Measurements from ENCODE around the gene SSTR3. TPM values are rescaled to one million over a fixed set of nuclear protein-coding genes. Genes with fewer than 3 reads are reported as not detected.

The SSTR3 gene
- total and polyA plus RNA-seq, 2 donors from 2014 or later, result 0.13 to 0.56 TPM

DNA sequence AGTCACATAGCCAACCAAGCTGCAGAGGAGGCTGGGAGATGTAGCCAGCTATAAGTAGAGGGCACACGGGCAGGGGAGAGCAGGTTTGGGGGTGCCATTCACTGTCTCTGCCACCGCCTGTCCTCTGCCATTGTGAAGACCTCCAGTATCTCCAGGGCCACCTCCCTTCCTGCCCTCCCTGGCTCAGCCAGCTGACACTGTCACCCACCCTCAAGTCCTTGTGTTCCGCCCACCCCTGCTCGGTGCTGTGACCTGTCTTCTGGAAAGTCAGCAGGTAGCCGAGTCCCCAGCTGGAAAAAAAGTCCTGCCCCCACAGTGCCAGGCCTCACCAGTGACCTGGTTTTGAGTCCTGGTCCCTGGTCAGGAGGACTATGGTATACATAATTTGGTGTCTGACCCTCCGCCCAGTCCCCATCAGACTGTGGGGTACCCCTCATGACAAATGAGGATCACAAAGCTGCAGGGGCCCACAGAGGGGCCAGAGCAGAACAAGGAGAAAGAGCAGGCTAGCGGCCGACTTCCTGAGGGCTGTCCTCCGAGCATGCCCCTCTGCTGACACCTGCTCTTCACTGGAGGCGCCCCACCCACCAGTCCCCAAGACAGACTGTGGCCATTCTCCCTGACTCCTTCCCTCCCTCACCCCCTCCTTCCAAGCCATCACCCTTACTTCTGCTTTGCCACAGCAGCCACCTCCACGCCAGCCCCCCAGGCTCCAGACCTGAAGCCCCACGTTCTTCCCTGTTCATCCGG lies 55.4 kb downstream of the SSTR3 start:
- TF ChIP-seq, protein P1, sequence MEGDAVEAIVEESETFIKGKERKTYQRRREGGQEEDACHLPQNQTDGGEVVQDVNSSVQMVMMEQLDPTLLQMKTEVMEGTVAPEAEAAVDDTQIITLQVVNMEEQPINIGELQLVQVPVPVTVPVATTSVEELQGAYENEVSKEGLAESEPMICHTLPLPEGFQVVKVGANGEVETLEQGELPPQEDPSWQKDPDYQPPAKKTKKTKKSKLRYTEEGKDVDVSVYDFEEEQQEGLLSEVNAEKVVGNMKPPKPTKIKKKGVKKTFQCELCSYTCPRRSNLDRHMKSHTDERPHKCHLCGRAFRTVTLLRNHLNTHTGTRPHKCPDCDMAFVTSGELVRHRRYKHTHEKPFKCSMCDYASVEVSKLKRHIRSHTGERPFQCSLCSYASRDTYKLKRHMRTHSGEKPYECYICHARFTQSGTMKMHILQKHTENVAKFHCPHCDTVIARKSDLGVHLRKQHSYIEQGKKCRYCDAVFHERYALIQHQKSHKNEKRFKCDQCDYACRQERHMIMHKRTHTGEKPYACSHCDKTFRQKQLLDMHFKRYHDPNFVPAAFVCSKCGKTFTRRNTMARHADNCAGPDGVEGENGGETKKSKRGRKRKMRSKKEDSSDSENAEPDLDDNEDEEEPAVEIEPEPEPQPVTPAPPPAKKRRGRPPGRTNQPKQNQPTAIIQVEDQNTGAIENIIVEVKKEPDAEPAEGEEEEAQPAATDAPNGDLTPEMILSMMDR (IDR thresholded peaks at IDR 0.05; ENCODE audit: borderline replicate concordance, extremely low read depth, insufficient read depth), result no peak
- no peak overlapping the region for H3K27ac ChIP-seq (ENCODE audit: low read depth in 2 of 2, low read length in 2 of 2)
- DNase-seq, result peak in 1 of 5 donors; percentile 58
- no peak overlapping the region for H3K4me3 ChIP-seq (ENCODE audit: low read length in 3 of 3)
- H3K9me3 ChIP-seq (ENCODE audit: control insufficient read depth in 2 of 3, insufficient read depth in 1 of 3, low read length in 3 of 3), result no peaks in the 10 kb centered on the region
- no peaks in the 10 kb centered on the region for H3K36me3 ChIP-seq (ENCODE audit: control insufficient read depth in 2 of 3, insufficient read depth in 3 of 3, low read length in 3 of 3)
- FAIRE-seq, result no peak
- H3K4me1 ChIP-seq (ENCODE audit: control insufficient read depth in 2 of 3, insufficient read depth in 2 of 3, low read depth in 1 of 3, low read length in 3 of 3), result no peaks in the 10 kb centered on the region
- intact Hi-C loops (cut with DNase I), result no loop called here
- no peaks in the 10 kb centered on the region for H3K27me3 ChIP-seq (ENCODE audit: control insufficient read depth, insufficient read depth, low read length)
- H3K9ac ChIP-seq (ENCODE audit: low read length in 3 of 3), result no peak overlapping the region

DNA sequence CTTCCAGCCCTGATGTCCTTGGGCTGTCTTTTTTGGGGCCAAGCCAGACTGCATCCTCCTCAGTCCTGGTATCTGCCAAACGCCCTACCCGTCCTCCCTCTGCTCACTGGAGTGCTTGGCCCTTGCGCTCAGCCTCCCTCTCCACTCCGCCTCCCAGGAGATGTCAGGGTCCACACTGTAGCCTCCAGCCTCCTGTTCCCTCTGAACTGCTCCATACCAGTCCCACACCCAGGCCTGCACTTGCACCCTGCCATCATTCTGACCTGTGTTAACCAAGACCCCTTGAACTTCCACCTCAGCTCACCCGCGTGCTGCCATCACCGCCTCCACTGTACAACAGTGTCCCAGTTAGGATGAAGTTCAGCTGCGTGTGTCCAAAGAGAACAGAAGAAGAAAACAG lies 56.3 kb downstream of the SSTR3 start:
- H3K9ac ChIP-seq (ENCODE audit: low read length in 3 of 3), result no peak overlapping the region
- no peak overlapping the region for H3K27ac ChIP-seq (ENCODE audit: low read depth in 2 of 2, low read length in 2 of 2)
- intact Hi-C loops (cut with DNase I), result no loop called here
- no peaks in the 10 kb centered on the region for H3K9me3 ChIP-seq (ENCODE audit: control insufficient read depth in 2 of 3, insufficient read depth in 1 of 3, low read length in 3 of 3)
- DNase-seq (peak in 1 of 5 donors; percentile 56), FAIRE-seq (no peak)
- no peaks in the 10 kb centered on the region for H3K4me1 ChIP-seq (ENCODE audit: control insufficient read depth in 2 of 3, insufficient read depth in 2 of 3, low read depth in 1 of 3, low read length in 3 of 3)
- H3K36me3 ChIP-seq (ENCODE audit: control insufficient read depth in 2 of 3, insufficient read depth in 3 of 3, low read length in 3 of 3), result no peaks in the 10 kb centered on the region
- TF ChIP-seq, protein P1 (IDR thresholded peaks at IDR 0.05; ENCODE audit: borderline replicate concordance, extremely low read depth, insufficient read depth), result no peak
- no peak overlapping the region for H3K4me3 ChIP-seq (ENCODE audit: low read length in 3 of 3)
- H3K27me3 ChIP-seq (ENCODE audit: control insufficient read depth, insufficient read depth, low read length), result no peaks in the 10 kb centered on the region

DNA sequence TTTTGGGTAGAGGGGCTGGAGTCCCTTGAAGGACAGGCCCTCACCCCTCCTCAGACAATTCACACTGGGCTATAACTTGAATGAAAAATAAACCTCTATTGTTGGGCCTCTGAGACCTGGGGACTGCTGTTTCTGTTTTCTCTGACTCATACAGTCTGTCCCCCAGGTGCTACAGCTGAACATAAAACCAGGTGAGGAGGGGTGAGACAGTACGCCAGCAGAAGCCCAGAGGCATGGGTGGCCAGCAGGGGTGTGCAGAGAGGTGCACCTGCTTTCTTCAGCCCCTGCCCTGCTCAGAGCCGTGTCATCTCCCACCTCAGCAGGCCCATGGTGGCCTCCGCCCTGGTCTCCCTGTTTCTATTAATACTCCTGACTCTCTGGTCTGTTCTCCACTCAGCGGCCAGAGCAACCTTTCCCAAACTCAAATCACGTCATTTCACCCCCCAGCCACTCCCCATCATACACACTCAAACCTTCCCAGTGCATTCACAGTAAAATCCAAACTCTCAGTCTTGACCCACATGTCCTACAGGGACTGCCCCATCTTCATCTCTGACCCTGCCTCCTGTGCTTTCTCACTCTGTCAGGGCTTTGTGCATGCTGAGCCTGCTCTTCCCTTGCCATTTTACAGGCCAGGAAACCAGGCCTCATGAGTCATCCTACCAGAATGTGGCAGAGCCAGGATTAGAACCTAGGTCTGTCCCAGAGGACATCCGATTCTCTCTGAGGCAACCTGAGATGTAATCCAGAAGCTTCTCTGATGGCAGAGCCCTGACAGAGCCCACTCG lies 57.2 kb downstream of the SSTR3 start:
- DNase-seq (peak in 1 of 5 donors; percentile 37), FAIRE-seq (no peak)
- intact Hi-C loops (cut with DNase I), result no loop called here
- TF ChIP-seq, protein P1 (IDR thresholded peaks at IDR 0.05; ENCODE audit: borderline replicate concordance, extremely low read depth, insufficient read depth), result no peak
- H3K27ac ChIP-seq (ENCODE audit: low read depth in 2 of 2, low read length in 2 of 2), result no peak overlapping the region
- H3K4me1 ChIP-seq (ENCODE audit: control insufficient read depth in 2 of 3, insufficient read depth in 2 of 3, low read depth in 1 of 3, low read length in 3 of 3), result no peaks in the 10 kb centered on the region
- H3K9ac ChIP-seq (ENCODE audit: low read length in 3 of 3), result no peak overlapping the region
- no peak overlapping the region for H3K4me3 ChIP-seq (ENCODE audit: low read length in 3 of 3)
- no peaks in the 10 kb centered on the region for H3K36me3 ChIP-seq (ENCODE audit: control insufficient read depth in 2 of 3, insufficient read depth in 3 of 3, low read length in 3 of 3)
- no peaks in the 10 kb centered on the region for H3K9me3 ChIP-seq (ENCODE audit: control insufficient read depth in 2 of 3, insufficient read depth in 1 of 3, low read length in 3 of 3)
- H3K27me3 ChIP-seq (ENCODE audit: control insufficient read depth, insufficient read depth, low read length), result no peaks in the 10 kb centered on the region

Other genes with a start within 250 kb of the SSTR3 start
- gene TST, start 193.0 kb downstream of the SSTR3 start, total RNA-seq, result 48.7 TPM
- 283 TPM for gene TST, start 193.0 kb downstream of the SSTR3 start, polyA plus RNA-seq (ENCODE audit: insufficient read depth, low read depth, low replicate concordance)
- 44.4 TPM for gene MPST, start 192.7 kb downstream of the SSTR3 start, total RNA-seq
- gene MPST, start 192.7 kb downstream of the SSTR3 start, polyA plus RNA-seq (ENCODE audit: insufficient read depth, low read depth, low replicate concordance), result 167 TPM
- 13.9 TPM for gene KCTD17, start 160.7 kb downstream of the SSTR3 start, total RNA-seq
- gene KCTD17, start 160.7 kb downstream of the SSTR3 start, polyA plus RNA-seq (ENCODE audit: insufficient read depth, low read depth, low replicate concordance), result 9.6 TPM
- 1.4 TPM for gene TMPRSS6, start 102.8 kb downstream of the SSTR3 start, total RNA-seq
- gene TMPRSS6, start 102.8 kb downstream of the SSTR3 start, polyA plus RNA-seq (ENCODE audit: insufficient read depth, low read depth, low replicate concordance), result not detected
- gene IL2RB, start 62.6 kb downstream of the SSTR3 start, total RNA-seq, result 7.6 TPM
- gene IL2RB, start 62.6 kb downstream of the SSTR3 start, polyA plus RNA-seq (ENCODE audit: insufficient read depth, low read depth, low replicate concordance), result 0.32 TPM
- 8.0 TPM for gene C1QTNF6, start 24.2 kb downstream of the SSTR3 start, total RNA-seq
- 3.2 TPM for gene C1QTNF6, start 24.2 kb downstream of the SSTR3 start, polyA plus RNA-seq (ENCODE audit: insufficient read depth, low read depth, low replicate concordance)
- 38.6 TPM for gene RAC2, start 31.8 kb upstream of the SSTR3 start, total RNA-seq
- 4.5 TPM for gene RAC2, start 31.8 kb upstream of the SSTR3 start, polyA plus RNA-seq (ENCODE audit: insufficient read depth, low read depth, low replicate concordance)
- 30.2 TPM for gene CYTH4, start 70.0 kb upstream of the SSTR3 start, total RNA-seq
- gene CYTH4, start 70.0 kb upstream of the SSTR3 start, polyA plus RNA-seq (ENCODE audit: insufficient read depth, low read depth, low replicate concordance), result 1.9 TPM
- gene ELFN2, start 215.0 kb upstream of the SSTR3 start, total RNA-seq, result 4.6 TPM
- gene ELFN2, start 215.0 kb upstream of the SSTR3 start, polyA plus RNA-seq (ENCODE audit: insufficient read depth, low read depth, low replicate concordance), result 0.19 TPM

Measured in kidney (tissue), 14 donors.